Activated naive CD8-positive, alpha-beta T cell treated with anti-CD3 and anti-CD28 coated beads, Interleukin-2, amount 10 ng/mL, durations not matched to agents 7 days and 5 days (primary cell): ENCODE measurements around the gene WNT5B. TPM values are rescaled to one million over a fixed set of nuclear protein-coding genes. Genes with fewer than 3 reads are reported as not detected.

Experiments
- microRNA-seq: library from miRNA; unstranded; fragments of <30 nt; microRNA quantifications from one replicate; pipeline ENCODE4 v1.2.0, GENCODE V29; 2022
- total RNA-seq, 2 experiments: library from RNA; stranded (reverse); gene quantifications; one replicate each; pipeline ENCODE4 v1.2.3, GENCODE V29; 2021

Gene WNT5B
- total RNA-seq, 2 experiments from 2014 or later = not detected

Small RNA genes lying within 50 kb of the gene (microRNA-seq; reads per million reads assigned to microRNA genes)
- gene MIR3649 = not detected

Other genes with a start within 250 kb of the WNT5B start
- gene FBXL14, start 34.6 kb upstream of the WNT5B start, total RNA-seq = 10 to 100 TPM; 33.7 to 34.8 TPM
- gene ADIPOR2, start 61.8 kb downstream of the WNT5B start, total RNA-seq = 10 to 100 TPM; 50.2 to 51.3 TPM
- not detected for gene LRTM2, start 191.3 kb downstream of the WNT5B start, total RNA-seq